Measurements from ENCODE around the gene SH3D19.

DNA sequence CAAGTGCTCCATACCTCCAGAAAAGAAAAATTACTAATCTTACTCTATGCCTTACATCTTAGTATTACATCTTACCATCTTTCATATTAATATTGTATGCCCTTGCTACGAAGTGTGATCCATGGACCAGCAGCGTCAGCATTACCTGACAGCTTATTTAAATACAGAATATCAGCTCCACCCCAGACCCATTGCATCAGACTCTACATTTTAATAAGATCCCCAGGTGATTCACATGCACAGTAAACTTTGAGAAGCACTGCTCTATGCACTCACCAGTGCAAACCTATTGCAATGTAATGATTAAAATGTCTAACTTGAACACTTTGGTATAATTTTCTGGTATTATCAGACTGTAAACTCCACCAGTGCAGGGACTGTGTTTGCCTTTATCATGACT lies 14.1 kb upstream of the SH3D19 start:
- no peak for TF ChIP-seq EHMT2 (IDR thresholded peaks at IDR 0.05; ENCODE audit: low read depth)
- TF ChIP-seq HOXA7 (CRISPR knock-in tag; IDR thresholded peaks at IDR 0.05), result no peak
- TF ChIP-seq, protein P1, sequence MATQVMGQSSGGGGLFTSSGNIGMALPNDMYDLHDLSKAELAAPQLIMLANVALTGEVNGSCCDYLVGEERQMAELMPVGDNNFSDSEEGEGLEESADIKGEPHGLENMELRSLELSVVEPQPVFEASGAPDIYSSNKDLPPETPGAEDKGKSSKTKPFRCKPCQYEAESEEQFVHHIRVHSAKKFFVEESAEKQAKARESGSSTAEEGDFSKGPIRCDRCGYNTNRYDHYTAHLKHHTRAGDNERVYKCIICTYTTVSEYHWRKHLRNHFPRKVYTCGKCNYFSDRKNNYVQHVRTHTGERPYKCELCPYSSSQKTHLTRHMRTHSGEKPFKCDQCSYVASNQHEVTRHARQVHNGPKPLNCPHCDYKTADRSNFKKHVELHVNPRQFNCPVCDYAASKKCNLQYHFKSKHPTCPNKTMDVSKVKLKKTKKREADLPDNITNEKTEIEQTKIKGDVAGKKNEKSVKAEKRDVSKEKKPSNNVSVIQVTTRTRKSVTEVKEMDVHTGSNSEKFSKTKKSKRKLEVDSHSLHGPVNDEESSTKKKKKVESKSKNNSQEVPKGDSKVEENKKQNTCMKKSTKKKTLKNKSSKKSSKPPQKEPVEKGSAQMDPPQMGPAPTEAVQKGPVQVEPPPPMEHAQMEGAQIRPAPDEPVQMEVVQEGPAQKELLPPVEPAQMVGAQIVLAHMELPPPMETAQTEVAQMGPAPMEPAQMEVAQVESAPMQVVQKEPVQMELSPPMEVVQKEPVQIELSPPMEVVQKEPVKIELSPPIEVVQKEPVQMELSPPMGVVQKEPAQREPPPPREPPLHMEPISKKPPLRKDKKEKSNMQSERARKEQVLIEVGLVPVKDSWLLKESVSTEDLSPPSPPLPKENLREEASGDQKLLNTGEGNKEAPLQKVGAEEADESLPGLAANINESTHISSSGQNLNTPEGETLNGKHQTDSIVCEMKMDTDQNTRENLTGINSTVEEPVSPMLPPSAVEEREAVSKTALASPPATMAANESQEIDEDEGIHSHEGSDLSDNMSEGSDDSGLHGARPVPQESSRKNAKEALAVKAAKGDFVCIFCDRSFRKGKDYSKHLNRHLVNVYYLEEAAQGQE (IDR thresholded peaks at IDR 0.05), result no peak
- TF ChIP-seq MAZ (IDR thresholded peaks at IDR 0.05; ENCODE audit: borderline replicate concordance, low read depth, low read length), result no peak
- TF ChIP-seq, protein P2, sequence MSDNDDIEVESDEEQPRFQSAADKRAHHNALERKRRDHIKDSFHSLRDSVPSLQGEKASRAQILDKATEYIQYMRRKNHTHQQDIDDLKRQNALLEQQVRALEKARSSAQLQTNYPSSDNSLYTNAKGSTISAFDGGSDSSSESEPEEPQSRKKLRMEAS (IDR thresholded peaks at IDR 0.05), result no peak
- TF ChIP-seq MAFK (IDR thresholded peaks at IDR 0.05; ENCODE audit: partially characterized antibody), result no peak
- TF ChIP-seq RAD21 (conservative IDR thresholded peaks at IDR 0.05 in 1 of 2, IDR thresholded peaks at IDR 0.05 in 1 of 2), result no peak
- no peak for TF ChIP-seq RCOR1 (IDR thresholded peaks at IDR 0.05; ENCODE audit: low read depth, low read length)
- TF ChIP-seq, protein P3, sequence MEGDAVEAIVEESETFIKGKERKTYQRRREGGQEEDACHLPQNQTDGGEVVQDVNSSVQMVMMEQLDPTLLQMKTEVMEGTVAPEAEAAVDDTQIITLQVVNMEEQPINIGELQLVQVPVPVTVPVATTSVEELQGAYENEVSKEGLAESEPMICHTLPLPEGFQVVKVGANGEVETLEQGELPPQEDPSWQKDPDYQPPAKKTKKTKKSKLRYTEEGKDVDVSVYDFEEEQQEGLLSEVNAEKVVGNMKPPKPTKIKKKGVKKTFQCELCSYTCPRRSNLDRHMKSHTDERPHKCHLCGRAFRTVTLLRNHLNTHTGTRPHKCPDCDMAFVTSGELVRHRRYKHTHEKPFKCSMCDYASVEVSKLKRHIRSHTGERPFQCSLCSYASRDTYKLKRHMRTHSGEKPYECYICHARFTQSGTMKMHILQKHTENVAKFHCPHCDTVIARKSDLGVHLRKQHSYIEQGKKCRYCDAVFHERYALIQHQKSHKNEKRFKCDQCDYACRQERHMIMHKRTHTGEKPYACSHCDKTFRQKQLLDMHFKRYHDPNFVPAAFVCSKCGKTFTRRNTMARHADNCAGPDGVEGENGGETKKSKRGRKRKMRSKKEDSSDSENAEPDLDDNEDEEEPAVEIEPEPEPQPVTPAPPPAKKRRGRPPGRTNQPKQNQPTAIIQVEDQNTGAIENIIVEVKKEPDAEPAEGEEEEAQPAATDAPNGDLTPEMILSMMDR (IDR thresholded peaks at IDR 0.05), result no peak

All from A549 (cell line).